GM19193 (cell line): ENCODE results near the gene ARHGEF37.

Experiments used
- POLR2A ChIP-seq: IDR thresholded peaks from 4 replicates; pipeline ENCODE4 v1.6.1; 2011; ENCODE audit not compliant: insufficient read depth, insufficient read length; ENCODE audit errors: extremely low read depth

The ARHGEF37 gene

DNA sequence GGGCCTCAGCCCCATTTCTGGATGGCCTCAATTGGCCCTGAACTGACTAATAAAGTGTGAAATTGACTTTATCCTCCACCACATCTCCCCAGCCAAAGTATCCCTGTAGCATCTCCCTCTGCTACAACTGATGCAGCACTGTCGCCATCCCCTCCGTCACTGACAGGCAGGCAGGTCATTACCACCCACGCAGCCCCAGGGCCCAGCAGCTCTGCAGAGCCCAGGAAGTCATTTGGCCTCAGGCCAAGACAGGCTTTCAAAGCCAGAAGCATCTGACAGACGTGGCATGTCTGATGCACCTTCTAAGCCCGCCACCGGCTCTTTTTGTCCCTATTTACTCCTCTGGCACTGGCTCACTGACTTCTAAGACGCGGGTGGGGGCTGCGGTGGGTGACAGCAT is 65.3 kb downstream of the ARHGEF37 start:
- no peak for TF ChIP-seq POLR2A

DNA sequence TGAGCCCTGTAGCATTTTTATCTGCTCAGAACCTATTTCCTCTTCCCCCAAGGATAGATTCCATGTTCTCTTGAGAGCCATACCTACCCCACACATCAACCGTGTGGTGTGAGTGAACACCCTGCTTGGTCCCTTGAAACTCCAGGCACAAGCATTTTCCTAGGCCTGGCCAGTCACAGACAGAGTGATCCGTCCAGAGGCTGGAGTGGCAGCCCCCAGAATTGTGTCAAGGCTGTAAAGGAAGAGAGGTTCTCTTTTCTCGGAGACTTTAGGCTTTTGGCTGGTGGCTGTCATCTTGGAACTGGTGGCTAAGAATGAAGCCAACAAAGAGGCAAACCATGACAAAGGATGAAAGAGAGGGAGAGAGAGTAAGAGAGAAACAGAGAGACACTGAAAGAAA is 66.0 kb downstream of the ARHGEF37 start:
- TF ChIP-seq POLR2A, result no peak

DNA sequence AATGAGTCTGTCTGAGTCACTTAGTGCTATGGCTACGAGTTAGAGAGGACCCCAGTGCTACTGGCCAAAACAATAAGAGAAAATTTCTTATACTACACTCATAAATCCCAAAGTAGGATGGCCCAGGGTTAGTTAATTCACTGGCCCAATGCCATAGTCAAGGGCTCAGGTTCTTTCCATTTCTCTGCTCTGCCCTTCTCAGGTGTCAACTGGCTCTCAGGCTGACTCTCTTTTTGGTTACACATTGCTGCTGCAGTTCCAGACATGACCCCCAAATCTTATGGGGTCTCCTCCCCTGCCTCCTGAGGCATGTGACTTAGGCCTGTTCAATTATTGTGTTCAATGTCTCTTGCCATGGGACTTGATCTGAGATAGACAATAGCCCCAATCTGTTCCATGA is 70.4 kb downstream of the ARHGEF37 start:
- TF ChIP-seq POLR2A, result no peak

DNA sequence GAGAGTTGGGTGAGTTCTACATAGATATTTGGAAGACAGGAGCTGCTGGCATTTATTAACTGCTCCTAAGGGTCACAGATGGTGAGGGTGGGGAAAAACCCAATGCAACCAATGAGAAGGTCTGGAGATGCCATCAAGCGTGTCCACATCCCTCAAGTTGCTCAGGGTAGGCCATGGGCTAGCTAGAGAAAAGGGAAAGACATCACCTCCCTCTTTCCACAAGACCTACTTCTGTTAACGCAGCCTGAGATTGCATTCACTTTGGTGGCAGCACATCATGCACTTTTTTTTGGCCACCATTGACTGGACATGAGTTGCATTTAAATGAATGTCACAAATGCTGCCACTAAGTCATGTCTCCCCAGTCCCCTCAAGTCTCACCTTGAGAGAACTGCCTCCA is 71.4 kb downstream of the ARHGEF37 start:
- TF ChIP-seq POLR2A, result no peak

DNA sequence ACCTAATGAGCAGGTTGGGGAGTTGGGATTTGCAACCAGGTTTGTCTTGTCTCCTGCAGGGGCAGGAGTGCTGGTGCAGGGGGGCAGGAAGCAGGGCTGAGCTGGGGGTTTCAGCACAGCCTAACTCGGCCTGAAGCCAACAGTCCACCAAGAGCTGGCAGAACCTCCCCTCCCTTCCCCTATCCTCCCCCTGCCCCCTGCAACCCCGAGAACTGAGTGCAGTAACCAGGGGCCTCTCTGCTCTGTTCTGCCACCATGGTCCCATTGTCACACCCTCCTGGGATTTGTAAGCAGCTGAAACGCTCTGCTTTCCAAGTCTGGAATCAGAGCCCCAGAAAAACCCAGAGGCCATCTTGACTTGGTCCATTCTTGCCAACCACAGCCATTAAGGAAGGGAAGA is 72.9 kb downstream of the ARHGEF37 start:
- no peak for TF ChIP-seq POLR2A

DNA sequence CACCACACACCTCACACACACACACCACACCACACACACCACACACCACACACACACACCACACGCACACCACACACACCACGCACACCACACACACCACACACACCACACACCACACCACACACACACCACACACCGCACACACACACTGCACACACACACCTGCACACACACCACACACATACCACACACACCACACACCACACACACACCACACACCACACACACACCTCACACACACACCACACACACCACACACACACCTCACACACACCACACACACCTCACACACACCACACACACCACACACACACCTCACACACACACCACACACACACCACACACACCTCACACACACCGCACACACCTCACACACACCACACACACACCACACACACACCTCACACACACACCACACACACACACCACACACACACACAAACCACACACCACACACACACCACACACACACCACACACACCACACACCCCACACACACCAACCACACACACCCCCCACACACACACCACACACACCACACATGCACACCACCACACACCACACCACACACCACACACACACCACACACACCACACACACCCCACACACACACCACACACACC is 73.7 kb downstream of the ARHGEF37 start:
- TF ChIP-seq POLR2A, result no peak

DNA sequence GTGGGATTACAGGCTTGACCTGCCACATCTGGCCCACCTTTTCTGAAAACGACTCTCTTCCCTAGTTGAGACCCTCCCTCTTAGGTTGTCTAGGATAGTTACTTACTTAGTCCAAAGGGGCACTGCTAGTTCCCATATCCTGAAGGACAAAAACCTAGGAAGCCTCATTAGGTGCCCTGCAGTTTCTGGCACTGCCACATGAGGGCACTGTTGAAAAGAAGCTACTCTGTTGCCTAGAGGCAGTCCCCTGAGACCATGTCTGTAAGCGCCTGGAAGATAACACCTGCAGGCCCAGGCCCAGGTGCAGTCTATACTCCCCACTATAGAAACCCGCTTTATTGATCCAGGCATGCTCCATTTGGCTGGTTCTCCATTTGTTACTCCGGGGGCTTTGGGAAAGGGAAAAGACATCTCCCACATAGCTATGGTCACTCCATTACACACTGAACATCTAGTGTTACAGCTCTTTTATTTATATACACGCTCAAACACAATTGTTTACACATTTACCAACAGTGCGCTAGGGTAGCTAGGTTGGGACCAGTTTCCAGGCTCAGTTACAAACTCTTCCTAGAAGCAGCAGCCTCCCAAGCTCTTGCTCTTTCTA is 75.4 kb downstream of the ARHGEF37 start:
- no peak for TF ChIP-seq POLR2A

DNA sequence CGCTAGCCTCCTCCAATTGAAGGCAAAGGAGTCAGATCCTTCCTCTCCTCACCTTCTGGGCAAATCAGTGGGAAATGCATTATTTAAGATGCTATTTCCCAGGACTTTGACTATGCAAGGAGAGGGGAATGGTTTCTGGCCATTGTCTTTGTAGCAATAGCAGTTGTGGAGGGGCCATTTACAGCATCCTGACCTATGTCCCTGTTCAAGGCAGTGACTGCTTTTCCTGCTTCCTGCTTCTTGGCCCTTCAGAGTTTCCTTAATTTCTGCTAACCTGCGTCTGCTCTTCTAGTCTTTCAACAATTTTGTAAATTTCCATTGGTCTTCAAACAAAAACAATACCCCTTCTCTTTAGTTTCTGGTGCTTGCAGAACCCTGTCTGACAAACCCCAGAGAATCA is 76.0 kb downstream of the ARHGEF37 start:
- no peak for TF ChIP-seq POLR2A

DNA sequence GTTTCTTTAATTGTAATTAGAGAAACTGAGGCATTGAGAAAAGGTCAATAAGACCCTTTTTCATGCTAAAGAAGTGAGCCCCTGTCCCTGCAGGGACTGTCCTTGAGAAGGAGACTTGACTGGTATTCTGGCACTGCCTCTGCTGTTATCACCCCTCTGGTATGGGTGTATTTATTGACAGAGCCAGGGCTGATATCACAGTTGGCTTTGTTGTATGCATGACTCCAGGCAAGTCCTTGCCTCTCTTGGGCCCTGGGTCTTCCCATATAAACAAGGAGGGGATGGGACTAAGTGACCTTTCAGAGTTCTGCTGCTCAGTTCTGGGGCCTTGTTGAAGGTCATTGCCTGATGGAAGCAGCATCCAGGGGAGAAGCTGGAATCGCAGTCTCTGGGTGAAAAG is 77.0 kb downstream of the ARHGEF37 start:
- TF ChIP-seq POLR2A, result no peak

DNA sequence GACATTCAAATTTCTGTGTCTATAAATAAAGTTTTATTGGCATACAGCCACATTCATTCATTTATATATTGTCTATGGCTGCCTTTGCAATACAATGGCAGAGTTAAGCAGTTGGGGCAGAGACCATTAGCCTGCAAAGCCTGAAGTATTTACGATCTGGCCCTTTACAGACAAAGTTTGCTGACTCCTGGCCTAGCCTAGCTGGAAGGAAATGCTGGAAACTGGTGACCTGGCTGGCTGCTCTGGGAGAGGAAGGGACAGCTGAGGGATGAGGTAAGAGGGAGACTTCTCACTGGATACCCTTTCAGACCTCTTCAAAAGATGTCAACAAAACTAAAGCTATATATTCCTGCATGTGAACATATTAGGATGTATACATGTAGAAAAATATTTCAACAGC is 82.8 kb downstream of the ARHGEF37 start:
- no peak for TF ChIP-seq POLR2A

DNA sequence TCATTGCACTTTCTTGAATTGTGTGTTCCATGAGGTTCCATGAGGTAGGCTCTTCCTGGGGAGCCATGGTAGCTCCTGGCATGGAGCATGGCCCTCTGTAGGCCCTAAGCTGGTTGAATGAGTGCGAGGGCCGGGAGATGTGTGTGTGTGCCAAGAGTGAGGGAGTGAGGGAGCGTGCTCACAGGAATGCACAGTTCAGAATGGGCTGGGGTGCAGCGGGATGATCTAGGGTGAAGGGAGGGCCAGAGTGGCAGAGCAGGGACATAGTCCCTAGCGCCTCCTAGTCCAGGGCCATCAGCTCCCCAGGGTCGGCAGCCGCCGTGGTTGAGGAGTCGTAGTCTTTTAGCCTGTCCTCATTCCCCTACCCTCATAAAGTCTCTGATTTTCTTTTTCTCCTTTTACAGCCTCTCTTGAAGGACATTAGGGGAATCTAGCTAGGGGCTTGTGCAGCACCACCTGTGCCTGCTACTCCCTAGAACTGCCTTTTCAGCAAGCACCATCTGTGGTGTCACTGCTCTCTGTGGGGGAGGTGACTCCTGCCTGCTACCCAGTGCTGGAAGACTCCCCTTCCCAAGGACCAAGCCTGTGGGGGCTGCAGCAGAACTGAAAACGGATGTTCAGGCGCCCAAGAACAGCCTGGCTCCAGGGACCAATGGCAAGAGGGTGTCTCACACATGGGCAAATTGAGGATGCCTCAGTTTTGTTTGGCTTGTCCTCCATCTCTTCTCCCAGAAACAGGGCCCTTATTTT is 83.5 kb downstream of the ARHGEF37 start:
- TF ChIP-seq POLR2A, result no peak

DNA sequence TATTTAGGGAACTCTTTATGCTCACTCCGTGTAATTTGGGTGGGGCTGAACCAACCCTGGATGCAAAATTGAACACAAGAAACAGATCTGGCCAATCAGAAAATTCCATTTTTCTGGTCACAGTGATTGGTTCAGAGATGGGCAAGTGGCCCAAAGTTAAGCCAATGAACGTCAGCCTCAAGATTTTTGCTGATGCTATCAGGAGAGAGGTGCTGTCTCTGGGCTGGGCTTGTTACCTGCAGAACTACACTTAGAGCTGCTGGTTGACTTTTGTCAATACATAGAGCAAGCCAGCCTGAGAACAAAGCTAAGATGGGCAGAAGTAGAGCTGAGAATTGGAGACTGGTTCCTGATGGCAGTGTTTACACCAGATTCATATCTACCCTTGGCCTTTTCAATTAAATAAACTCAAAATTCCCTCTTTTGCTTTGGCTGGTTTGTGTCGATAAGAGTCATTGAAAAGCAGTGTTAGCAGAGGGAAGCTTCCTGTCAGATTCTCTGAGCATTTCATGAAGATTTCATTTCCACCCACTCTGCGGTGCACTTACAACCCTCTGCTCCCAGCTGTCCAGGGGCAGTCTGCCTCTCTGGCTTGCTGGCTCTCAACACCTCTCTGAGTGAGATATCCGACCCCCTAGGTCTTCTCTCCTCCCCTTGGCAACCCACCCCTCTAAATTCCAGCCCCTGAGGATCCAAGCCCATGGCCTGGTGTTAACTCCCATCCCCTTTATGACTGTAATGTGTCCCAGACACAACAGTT is 84.3 kb downstream of the ARHGEF37 start:
- no peak for TF ChIP-seq POLR2A

DNA sequence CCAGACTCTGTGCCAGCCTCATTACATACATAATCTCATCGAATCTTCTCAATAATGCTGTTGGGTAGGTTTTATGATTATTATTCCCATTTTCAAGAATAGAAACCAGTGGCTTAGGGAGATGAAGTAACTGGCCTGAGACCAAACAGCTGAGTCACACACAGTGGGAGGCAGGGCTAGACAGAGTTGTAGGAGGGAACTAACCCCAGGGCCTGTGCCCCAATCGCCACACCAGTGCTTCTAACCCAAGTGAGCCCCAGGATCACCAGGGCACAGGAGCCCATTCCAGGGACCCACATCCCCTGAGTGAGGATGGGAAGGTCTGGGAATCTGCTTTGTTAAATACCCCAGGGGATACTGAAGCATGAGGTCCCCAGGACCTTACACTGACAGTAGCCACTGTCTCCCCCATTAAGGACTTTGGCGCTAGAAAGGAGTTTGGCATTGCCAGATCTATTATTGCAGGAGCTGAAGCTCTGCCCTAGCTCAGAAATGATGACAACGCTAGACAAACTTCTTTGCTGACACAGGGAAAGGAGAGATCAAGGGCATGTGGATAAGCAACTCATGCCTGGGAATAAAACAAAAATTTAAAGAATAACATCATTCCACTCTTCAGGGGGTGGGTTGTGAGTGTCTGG is 85.0 kb downstream of the ARHGEF37 start:
- no peak for TF ChIP-seq POLR2A

DNA sequence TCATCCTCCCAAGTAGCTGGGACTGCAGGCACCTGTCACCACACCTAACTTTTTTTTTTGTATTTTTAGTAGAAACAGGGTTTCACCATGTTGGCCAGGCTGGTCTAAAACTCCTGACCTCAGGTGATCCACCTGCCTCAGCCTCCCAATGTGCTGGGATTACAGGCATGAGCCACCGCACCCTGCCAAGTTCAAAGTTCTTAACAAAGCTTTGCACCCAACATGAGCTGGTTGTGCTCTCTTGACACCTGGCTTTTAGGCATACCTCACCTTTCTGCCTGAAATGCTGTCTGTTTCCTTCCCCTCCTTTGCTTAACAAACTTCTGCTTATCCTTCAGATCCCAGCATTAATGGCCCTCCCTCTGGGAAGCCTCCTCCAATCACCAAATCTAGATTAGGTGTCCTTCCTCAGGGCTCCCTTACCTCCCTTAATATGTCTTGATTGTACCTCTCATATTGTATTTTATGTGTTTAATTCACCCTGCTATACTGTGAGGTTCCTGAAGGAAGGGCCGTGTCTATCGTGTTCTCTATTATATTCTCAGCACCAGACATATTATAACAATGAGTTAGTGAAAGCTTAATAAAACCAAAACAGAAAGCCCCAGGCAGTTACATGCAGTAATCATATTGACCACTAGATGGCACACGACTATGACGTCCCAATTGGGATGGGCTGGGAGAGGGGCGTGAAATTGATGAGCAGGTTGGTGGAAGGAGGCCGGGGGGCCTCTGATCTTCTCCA is 86.0 kb downstream of the ARHGEF37 start:
- TF ChIP-seq POLR2A, result no peak
